CD8-positive, alpha-beta memory T cell (primary cell): ENCODE data around the gene SDCCAG8. TPM values are rescaled to one million over a fixed set of nuclear protein-coding genes. Genes with fewer than 3 reads are reported as not detected.

Experiments
- CTCF ChIA-PET: fragments of 350-600 bp; sonication (Branson Sonifier 250); formaldehyde crosslinking; loops from one replicate; lab custom pipeline; 2021; ENCODE audit warnings: antibody characterized with exemption; lab: Charles Lee
- POLR2A ChIA-PET: fragments of 350-600 bp; sonication (Branson Sonifier 250); formaldehyde crosslinking; loops from one replicate; lab custom pipeline; 2021; ENCODE audit warnings: antibody characterized with exemption; lab: Charles Lee
- DNase-seq, 5 donors: peaks; one replicate each; pipeline versions ENCODE4 v3.0.0 to v3.0.0-alpha.2; 2020 to 2022; ENCODE audit warnings: mixed read lengths in 1 of 5
- H3K27ac ChIP-seq: one replicate; pipeline ENCODE4 v1.7.0; 2013; ENCODE audit warnings: low read depth, mild to moderate bottlenecking, low read length, moderate library complexity
- H3K27me3 ChIP-seq: 2 replicates; pipeline ENCODE4 v1.7.0; 2013; ENCODE audit warnings: low read length, mild to moderate bottlenecking; ENCODE audit not compliant: insufficient read depth, poor library complexity, severe bottlenecking
- H3K36me3 ChIP-seq: 2 replicates; pipeline ENCODE4 v1.7.0; 2013; ENCODE audit warnings: mild to moderate bottlenecking, low read length, moderate library complexity; ENCODE audit not compliant: insufficient read depth
- H3K4me1 ChIP-seq: 2 replicates; pipeline ENCODE4 v1.7.0; 2013; ENCODE audit warnings: mild to moderate bottlenecking, low read length, moderate library complexity; ENCODE audit not compliant: insufficient read depth
- H3K4me3 ChIP-seq: 2 replicates; pipeline ENCODE4 v1.7.0; 2013; ENCODE audit warnings: mild to moderate bottlenecking, low read length
- H3K9me3 ChIP-seq: 2 replicates; pipeline ENCODE4 v1.7.0; 2013; ENCODE audit warnings: mild to moderate bottlenecking, low read length
- H3K27ac Mint-ChIP-seq, 8 donors: one replicate each; pipeline ENCODE4 v1.8.0; 2020 to 2021; ENCODE audit warnings: mixed read lengths in 8 of 8, mild to moderate bottlenecking in 6 of 8, inconsistent platforms in 3 of 8, moderate library complexity in 3 of 8
- H3K27me3 Mint-ChIP-seq, 2 donors: one replicate each; pipeline ENCODE4 v1.8.0; 2020 to 2021; ENCODE audit warnings: mixed read lengths in 2 of 2, mild to moderate bottlenecking in 1 of 2, moderate library complexity in 1 of 2
- H3K36me3 Mint-ChIP-seq, 3 donors: one replicate each; pipeline ENCODE4 v1.8.0; 2020 to 2021; ENCODE audit warnings: mixed read lengths in 3 of 3, inconsistent platforms in 1 of 3, mild to moderate bottlenecking in 1 of 3
- H3K4me1 Mint-ChIP-seq, 3 donors: one replicate each; pipeline ENCODE4 v1.8.0; 2020 to 2021; ENCODE audit warnings: mixed read lengths in 3 of 3, inconsistent platforms in 1 of 3, mild to moderate bottlenecking in 1 of 3
- H3K4me3 Mint-ChIP-seq, 7 donors: one replicate each; pipeline ENCODE4 v1.8.0; 2020 to 2021; ENCODE audit warnings: mixed read lengths in 7 of 7, mild to moderate bottlenecking in 6 of 7, moderate library complexity in 4 of 7, inconsistent platforms in 2 of 7
- H3K9me3 Mint-ChIP-seq, 5 donors: one replicate each; pipeline ENCODE4 v1.8.0; 2020 to 2022; ENCODE audit warnings: mixed read lengths in 5 of 5, mild to moderate bottlenecking in 3 of 5, moderate library complexity in 2 of 5, inconsistent platforms in 1 of 5
- polyA plus RNA-seq: library from polyadenylated mRNA; unstranded; fragments of 300-500 nt; fragmentation: Illumina TruSeq; gene quantifications from one replicate; pipeline ENCODE4 v1.2.3, GENCODE V29; 2021
- total RNA-seq, 2 experiments: library from RNA; stranded (reverse); gene quantifications; one replicate each; pipeline ENCODE4 v1.2.3, GENCODE V29; 2021

SDCCAG8 gene
- total and polyA plus RNA-seq, 3 experiments from 2014 or later: 17.8 to 22.3 (median 18.3) TPM

- Mint-ChIP-seq H3K4me3 (no peak overlapping the region), H3K27ac (no peak overlapping the region), H3K9me3 (no peaks in the 10 kb centered on the region), H3K36me3 (peaks cover 14 to 57% (median 29%) of the 10 kb centered on the region in 3 donors), H3K27me3 (no peaks in the 10 kb centered on the region), H3K4me1 (peaks cover 10 to 33% (median 14%) of the 10 kb centered on the region in 3 donors)
- Histone ChIP-seq H3K9me3 (no peaks in the 10 kb centered on the region), H3K36me3 (peaks cover 5% of the 10 kb centered on the region), H3K4me1 (no peaks in the 10 kb centered on the region), H3K27me3 (no peaks in the 10 kb centered on the region), H3K4me3 (no peak overlapping the region), H3K27ac (no peak overlapping the region)
- ChIA-PET POLR2A (no interaction called here), CTCF (interaction anchor here (1.7 kb wide), 1 partner anchor 17 kb away, joined by 5 read pairs; the partner anchor contains the start of genes CEP170 and SDCCAG8)
- DNase-seq: no peak
Observed at GRCh38 chr1:243272401-243272800, 16.6 kb downstream of the SDCCAG8 start.

GRCh38 chr1:243273506-243273905 lies 17.7 kb downstream of the SDCCAG8 start:
- ChIA-PET CTCF (interaction anchor here (1.7 kb wide), 1 partner anchor 18 kb away, joined by 5 read pairs; the partner anchor contains the start of genes CEP170 and SDCCAG8), POLR2A (no interaction called here)
- Histone ChIP-seq H3K9me3 (no peaks in the 10 kb centered on the region), H3K36me3 (peaks cover 5% of the 10 kb centered on the region), H3K4me1 (no peaks in the 10 kb centered on the region), H3K4me3 (no peak overlapping the region), H3K27me3 (no peaks in the 10 kb centered on the region), H3K27ac (no peak overlapping the region)
- H3K27ac Mint-ChIP-seq: peak overlapping the region in 1 of 8 donors; percentile 7
- H3K4me1 Mint-ChIP-seq: peaks cover 3 to 22% (median 5%) of the 10 kb centered on the region in 3 donors
- H3K4me3 Mint-ChIP-seq: no peak overlapping the region
- H3K36me3 Mint-ChIP-seq: peaks cover 16 to 57% (median 35%) of the 10 kb centered on the region in 3 donors
- H3K27me3 Mint-ChIP-seq: no peaks in the 10 kb centered on the region
- H3K9me3 Mint-ChIP-seq: no peaks in the 10 kb centered on the region
- DNase-seq: no peak

GRCh38 chr1:243273945-243274344 lies 18.1 kb downstream of the SDCCAG8 start:
- CTCF ChIA-PET: no interaction called here
- Mint-ChIP-seq H3K4me1 (peaks cover under 1 to 18% (median 5%) of the 10 kb centered on the region in 3 donors), H3K4me3 (no peak overlapping the region), H3K27me3 (no peaks in the 10 kb centered on the region), H3K36me3 (peaks cover 16 to 58% (median 35%) of the 10 kb centered on the region in 3 donors), H3K27ac (peak overlapping the region in 1 of 8 donors; percentile 43), H3K9me3 (no peaks in the 10 kb centered on the region)
- POLR2A ChIA-PET: no interaction called here
- no peaks in the 10 kb centered on the region for H3K4me1 ChIP-seq
- no peaks in the 10 kb centered on the region for H3K9me3 ChIP-seq
- DNase-seq: no peak
- H3K27ac ChIP-seq: no peak overlapping the region
- peaks cover 5% of the 10 kb centered on the region for H3K36me3 ChIP-seq
- no peaks in the 10 kb centered on the region for H3K27me3 ChIP-seq
- no peak overlapping the region for H3K4me3 ChIP-seq

GRCh38 chr1:243275316-243275715 lies 19.5 kb downstream of the SDCCAG8 start:
- Mint-ChIP-seq H3K9me3 (no peaks in the 10 kb centered on the region), H3K27me3 (no peaks in the 10 kb centered on the region), H3K27ac (no peak overlapping the region), H3K4me3 (no peak overlapping the region), H3K36me3 (peaks cover 16 to 61% (median 35%) of the 10 kb centered on the region in 3 donors), H3K4me1 (peaks cover 0 to 10% (median 4%) of the 10 kb centered on the region in 3 donors)
- H3K27me3 ChIP-seq: no peaks in the 10 kb centered on the region
- ChIA-PET POLR2A (no interaction called here), CTCF (interaction anchor here (0.7 kb wide), 1 partner anchor 20 kb away, joined by 4 read pairs; the partner anchor contains the start of gene SDCCAG8)
- no peak for DNase-seq
- peaks cover 5% of the 10 kb centered on the region for H3K36me3 ChIP-seq
- H3K4me3 ChIP-seq: no peak overlapping the region
- H3K27ac ChIP-seq: no peak overlapping the region
- H3K4me1 ChIP-seq: no peaks in the 10 kb centered on the region
- no peaks in the 10 kb centered on the region for H3K9me3 ChIP-seq

- Histone ChIP-seq H3K36me3 (no peaks in the 10 kb centered on the region), H3K4me1 (no peaks in the 10 kb centered on the region), H3K27me3 (no peaks in the 10 kb centered on the region), H3K4me3 (no peak overlapping the region), H3K27ac (no peak overlapping the region), H3K9me3 (no peaks in the 10 kb centered on the region)
- no peak for DNase-seq
- Mint-ChIP-seq H3K4me1 (peaks cover 0 to 5% (median 4%) of the 10 kb centered on the region in 3 donors), H3K27ac (peak overlapping the region in 1 of 8 donors; percentile 54), H3K4me3 (no peak overlapping the region), H3K9me3 (peaks cover 0 to 2% (median 0%) of the 10 kb centered on the region in 5 donors), H3K27me3 (no peaks in the 10 kb centered on the region), H3K36me3 (peaks cover 17 to 60% (median 46%) of the 10 kb centered on the region in 3 donors)
- POLR2A ChIA-PET: no interaction called here
- CTCF ChIA-PET: no interaction called here
Observed at GRCh38 chr1:243280571-243281129, 24.8 kb downstream of the SDCCAG8 start.

GRCh38 chr1:243281672-243282071 lies 25.8 kb downstream of the SDCCAG8 start:
- no peak for DNase-seq
- ChIA-PET POLR2A (interaction anchor here (0.7 kb wide), 1 partner anchor 640 kb away, joined by 7 read pairs; no protein-coding TSS in a partner anchor), CTCF (no interaction called here)
- Histone ChIP-seq H3K4me1 (no peaks in the 10 kb centered on the region), H3K9me3 (no peaks in the 10 kb centered on the region), H3K4me3 (no peak overlapping the region), H3K27ac (no peak overlapping the region), H3K36me3 (no peaks in the 10 kb centered on the region), H3K27me3 (no peaks in the 10 kb centered on the region)
- Mint-ChIP-seq H3K9me3 (peaks cover 0 to 2% (median 0%) of the 10 kb centered on the region in 5 donors), H3K27ac (no peak overlapping the region), H3K27me3 (no peaks in the 10 kb centered on the region), H3K4me1 (peaks cover 2 to 14% (median 6%) of the 10 kb centered on the region in 3 donors), H3K4me3 (no peak overlapping the region), H3K36me3 (peaks cover 19 to 64% (median 39%) of the 10 kb centered on the region in 3 donors)

- no peaks in the 10 kb centered on the region for H3K27me3 ChIP-seq
- ChIA-PET POLR2A (no interaction called here), CTCF (no interaction called here)
- H3K4me3 Mint-ChIP-seq: no peak overlapping the region
- no peaks in the 10 kb centered on the region for H3K9me3 ChIP-seq
- H3K4me1 Mint-ChIP-seq: peaks cover 11 to 20% (median 12%) of the 10 kb centered on the region in 3 donors
- peaks cover 0 to 2% (median 0%) of the 10 kb centered on the region in 5 donors for H3K9me3 Mint-ChIP-seq
- no peak overlapping the region for H3K4me3 ChIP-seq
- no peaks in the 10 kb centered on the region for H3K36me3 ChIP-seq
- H3K4me1 ChIP-seq: no peaks in the 10 kb centered on the region
- no peak for DNase-seq
- no peaks in the 10 kb centered on the region for H3K27me3 Mint-ChIP-seq
- peak overlapping the region in 2 of 8 donors; percentile 2 to 57 for H3K27ac Mint-ChIP-seq
- H3K27ac ChIP-seq: no peak overlapping the region
- peaks cover 38 to 79% (median 47%) of the 10 kb centered on the region in 3 donors for H3K36me3 Mint-ChIP-seq
Observed at GRCh38 chr1:243286409-243287122, 30.7 kb downstream of the SDCCAG8 start.

GRCh38 chr1:243287123-243287460 lies 31.3 kb downstream of the SDCCAG8 start:
- H3K9me3 Mint-ChIP-seq: peaks cover 0 to 4% (median 0%) of the 10 kb centered on the region in 5 donors
- H3K36me3 ChIP-seq: no peaks in the 10 kb centered on the region
- H3K4me1 ChIP-seq: no peaks in the 10 kb centered on the region
- POLR2A ChIA-PET: no interaction called here
- H3K27ac ChIP-seq: no peak overlapping the region
- H3K9me3 ChIP-seq: no peaks in the 10 kb centered on the region
- H3K4me3 ChIP-seq: no peak overlapping the region
- H3K27ac Mint-ChIP-seq: no peak overlapping the region
- H3K36me3 Mint-ChIP-seq: peaks cover 41 to 79% (median 47%) of the 10 kb centered on the region in 3 donors
- no peak for DNase-seq
- H3K27me3 Mint-ChIP-seq: no peaks in the 10 kb centered on the region
- CTCF ChIA-PET: no interaction called here
- H3K4me3 Mint-ChIP-seq: no peak overlapping the region
- H3K4me1 Mint-ChIP-seq: peaks cover 11 to 20% (median 12%) of the 10 kb centered on the region in 3 donors
- H3K27me3 ChIP-seq: no peaks in the 10 kb centered on the region
